GM21447 (cell line): ENCODE data around the gene ARHGAP21.
"Not testable (repeated sequence)": the region's sequence is repeated elsewhere in the genome, so short reads cannot be mapped to it uniquely, and the experiment has no call there.

ENCODE experiments used
- ATAC-seq: cut with Tn5 transposase; IDR thresholded peaks from one replicate; pipeline ENCODE4 v1.9.1; 2021; ENCODE audit not compliant: unreplicated experiment

Gene ARHGAP21

GRCh38 chr10:24723788-24724380 is at the start of gene ARHGAP21:
ARHGAP21 (minus strand) TSS chr10:24723887; CDS start chr10:24721899, 1,988 bp downstream.
- ATAC-seq, result peak; percentile 9

- ATAC-seq, result no peak
Observed at GRCh38 chr10:24771943-24772694, 48.4 kb upstream of the ARHGAP21 start.

GRCh38 chr10:24764991-24765390 is 41.3 kb upstream of the ARHGAP21 start:
- not testable (repeated sequence) for ATAC-seq

- no peak for ATAC-seq
Observed at GRCh38 chr10:24762966-24763623, 39.4 kb upstream of the ARHGAP21 start.

- ATAC-seq, result no peak
Observed at GRCh38 chr10:24762161-24762924, 38.7 kb upstream of the ARHGAP21 start.

GRCh38 chr10:24759672-24760071 is 36.0 kb upstream of the ARHGAP21 start:
- ATAC-seq, result no peak

- ATAC-seq, result not testable (repeated sequence)
Observed at GRCh38 chr10:24758254-24758653, 34.6 kb upstream of the ARHGAP21 start.

GRCh38 chr10:24756283-24756682 is 32.6 kb upstream of the ARHGAP21 start:
- ATAC-seq, result no peak

- no peak for ATAC-seq
Observed at GRCh38 chr10:24751716-24752115, 28.0 kb upstream of the ARHGAP21 start.

- ATAC-seq, result no peak
Observed at GRCh38 chr10:24750695-24751094, 27.0 kb upstream of the ARHGAP21 start.

GRCh38 chr10:24748214-24748613 is 24.5 kb upstream of the ARHGAP21 start:
- no peak for ATAC-seq

GRCh38 chr10:24744946-24745345 is 21.3 kb upstream of the ARHGAP21 start:
- ATAC-seq, result no peak

- no peak for ATAC-seq
Observed at GRCh38 chr10:24740714-24741113, 17.0 kb upstream of the ARHGAP21 start.

- ATAC-seq, result no peak
Observed at GRCh38 chr10:24737001-24737400, 13.3 kb upstream of the ARHGAP21 start.

- no peak for ATAC-seq
Observed at GRCh38 chr10:24731942-24732341, 8.3 kb upstream of the ARHGAP21 start.

GRCh38 chr10:24730811-24731210 is 7.1 kb upstream of the ARHGAP21 start:
- ATAC-seq, result no peak

GRCh38 chr10:24727786-24728185 is 4.1 kb upstream of the ARHGAP21 start:
- ATAC-seq, result no peak

- no peak for ATAC-seq
Observed at GRCh38 chr10:24726626-24727025, 2.9 kb upstream of the ARHGAP21 start.

GRCh38 chr10:24726029-24726428 is 2.3 kb upstream of the ARHGAP21 start:
- not testable (repeated sequence) for ATAC-seq

GRCh38 chr10:24724381-24725228 is 918 bp upstream of the ARHGAP21 start:
- ATAC-seq, result peak; percentile 85
